NCI-H226 (cell line): ENCODE results near the gene ZNF414.

Source experiments
- DNase-seq: peaks from one replicate; pipeline ENCODE4 v3.0.0-alpha.2; 2015

The ZNF414 gene

GRCh38 chr19:8461891-8462290 lies 52.1 kb downstream of the ZNF414 start:
- no peak for DNase-seq

- no peak for DNase-seq
Measured at GRCh38 chr19:8461376-8461775, 52.6 kb downstream of the ZNF414 start.

- DNase-seq, result no peak
Measured at GRCh38 chr19:8460516-8461298, 53.3 kb downstream of the ZNF414 start.
